HepG2 (cell line): ENCODE results near the gene PDXDC1. TPM values are rescaled to one million over a fixed set of nuclear protein-coding genes. Genes with fewer than 3 reads are reported as not detected.

Experiments
- CREB3 ChIP-seq: sonication (generic); formaldehyde crosslinking; IDR thresholded peaks from 2 replicates; pipeline ENCODE4 v1.5.0; 2020; ENCODE audit warnings: missing genetic modification reagents
- HNRNPUL1 ChIP-seq: fragments of 200-400 bp; formaldehyde crosslinking; IDR thresholded peaks from 2 replicates; pipeline ENCODE4 v1.6.1; 2017; ENCODE audit warnings: low read depth, mild to moderate bottlenecking, low read length, moderate library complexity
- KLF13 ChIP-seq: sonication (generic); formaldehyde crosslinking; IDR thresholded peaks from 2 replicates; pipeline ENCODE4 v1.4.0; 2020; ENCODE audit warnings: mild to moderate bottlenecking, missing genetic modification reagents
- LCORL ChIP-seq, 2 experiments: fragments of 450-650 bp in 1 of 2; sonication (generic) in 1 of 2; formaldehyde crosslinking in 1 of 2; IDR thresholded peaks; 2 replicates each; pipeline versions ENCODE4 v1.5.0 to v1.6.1; 2017 to 2020; ENCODE audit warnings: antibody characterized with exemption in 1 of 2, missing genetic modification reagents in 1 of 2
- MEF2D ChIP-seq: sonication (generic); formaldehyde crosslinking; IDR thresholded peaks from 2 replicates; pipeline ENCODE4 v1.5.1; 2020; ENCODE audit warnings: mild to moderate bottlenecking, missing genetic modification reagents
- MTA1 ChIP-seq: sonication (generic); formaldehyde crosslinking; IDR thresholded peaks from 2 replicates; pipeline ENCODE4 v1.4.0; 2020; ENCODE audit warnings: missing genetic modification reagents, mild to moderate bottlenecking, borderline replicate concordance
- NONO ChIP-seq, 2 experiments: fragments of 450-650 bp in 1 of 2; sonication (generic) in 1 of 2; formaldehyde crosslinking in 1 of 2; IDR thresholded peaks in 1 of 2; conservative IDR thresholded peaks in 1 of 2; 2 replicates each; pipeline versions ENCODE4 v1.6.1 to v1.8.0; 2017 to 2022; ENCODE audit warnings: mild to moderate bottlenecking in 1 of 2, missing genetic modification reagents in 1 of 2, moderate library complexity in 1 of 2
- SRSF9 ChIP-seq: fragments of 200-400 bp; formaldehyde crosslinking; IDR thresholded peaks from 2 replicates; pipeline ENCODE4 v1.6.1; 2018; ENCODE audit warnings: borderline replicate concordance, mild to moderate bottlenecking, low read depth, low read length; ENCODE audit not compliant: insufficient read depth, poor library complexity, severe bottlenecking
- ZBTB3 ChIP-seq: sonication (generic); formaldehyde crosslinking; IDR thresholded peaks from 2 replicates; pipeline ENCODE4 v1.4.0; 2020; ENCODE audit warnings: low read depth, mild to moderate bottlenecking, moderate library complexity, missing genetic modification reagents, borderline replicate concordance
- ZNF276 ChIP-seq: sonication (generic); formaldehyde crosslinking; IDR thresholded peaks from 2 replicates; pipeline ENCODE4 v1.4.0; 2020; ENCODE audit warnings: mild to moderate bottlenecking, low read depth, missing genetic modification reagents
- ZNF30 ChIP-seq: sonication (generic); formaldehyde crosslinking; IDR thresholded peaks from 2 replicates; pipeline ENCODE4 v1.5.0; 2020; ENCODE audit warnings: mild to moderate bottlenecking, missing genetic modification reagents
- ZNF614 ChIP-seq: IDR thresholded peaks from 2 replicates; pipeline ENCODE4 v1.6.1; 2018; ENCODE audit warnings: missing biosample characterization, missing genetic modification reagents, inconsistent platforms, borderline replicate concordance
- ZNF670 ChIP-seq: sonication (generic); formaldehyde crosslinking; IDR thresholded peaks from 2 replicates; pipeline ENCODE4 v1.8.0; 2022; ENCODE audit warnings: mild to moderate bottlenecking, missing genetic modification reagents, borderline replicate concordance
- ZNF703 ChIP-seq: sonication (generic); formaldehyde crosslinking; IDR thresholded peaks from 2 replicates; pipeline ENCODE4 v1.5.1; 2020; ENCODE audit warnings: missing genetic modification reagents, mild to moderate bottlenecking, moderate library complexity, borderline replicate concordance
- polyA plus RNA-seq, 8 experiments: library from polyadenylated mRNA; depleted of rRNA in 3 of 8; stranded (reverse) in 7 of 8; unstranded in 1 of 8; fragments of >200 nt; fragmentation: Illumina TruSeq in 4 of 8; extraction: Trizol in 4 of 8; gene quantifications; 2 replicates each; pipeline versions ENCODE4 v1.2.1 to v1.2.3, GENCODE V29; 2011 to 2016; ENCODE audit warnings: low read depth in 4 of 8, missing spikeins in 1 of 8, mixed read lengths in 1 of 8; ENCODE audit not compliant: insufficient read depth in 1 of 8
- total RNA-seq, 5 experiments: library from RNA; depleted of rRNA; stranded (reverse); fragments of >200 nt; fragmentation: Illumina TruSeq; extraction: Trizol; gene quantifications; 2 replicates each; pipeline ENCODE4 v1.2.3, GENCODE V29; 2016; ENCODE audit warnings: low read depth in 1 of 5
- TF ChIP-seq, protein P1 (sequence below): sonication (generic); formaldehyde crosslinking; conservative IDR thresholded peaks from 2 replicates; pipeline ENCODE4 v1.8.1; 2023; ENCODE audit warnings: missing genetic modification reagents
- TF ChIP-seq, protein P2 (sequence below): sonication (generic); formaldehyde crosslinking; IDR thresholded peaks from one replicate; pipeline ENCODE4 v1.5.1; 2020; ENCODE audit warnings: mild to moderate bottlenecking, missing genetic modification reagents; ENCODE audit errors: not compliant biosample characterization

PDXDC1 gene
- total and polyA plus RNA-seq, 2 of the 13 experiments (the other 11 are each of a cell fraction or from before 2014, with no cell fraction given): 133 to 169 TPM

- TF ChIP-seq ZBTB3 (CRISPR knock-in tag): no peak
- TF ChIP-seq LCORL (IDR thresholded peaks at IDR 0.05): no peak
- peak; percentile 29; the same call in 1 of the 2 replicates for TF ChIP-seq LCORL (CRISPR knock-in tag; IDR thresholded peaks at IDR 0.05)
- TF ChIP-seq CREB3 (CRISPR knock-in tag): no peak
- TF ChIP-seq, protein P1, sequence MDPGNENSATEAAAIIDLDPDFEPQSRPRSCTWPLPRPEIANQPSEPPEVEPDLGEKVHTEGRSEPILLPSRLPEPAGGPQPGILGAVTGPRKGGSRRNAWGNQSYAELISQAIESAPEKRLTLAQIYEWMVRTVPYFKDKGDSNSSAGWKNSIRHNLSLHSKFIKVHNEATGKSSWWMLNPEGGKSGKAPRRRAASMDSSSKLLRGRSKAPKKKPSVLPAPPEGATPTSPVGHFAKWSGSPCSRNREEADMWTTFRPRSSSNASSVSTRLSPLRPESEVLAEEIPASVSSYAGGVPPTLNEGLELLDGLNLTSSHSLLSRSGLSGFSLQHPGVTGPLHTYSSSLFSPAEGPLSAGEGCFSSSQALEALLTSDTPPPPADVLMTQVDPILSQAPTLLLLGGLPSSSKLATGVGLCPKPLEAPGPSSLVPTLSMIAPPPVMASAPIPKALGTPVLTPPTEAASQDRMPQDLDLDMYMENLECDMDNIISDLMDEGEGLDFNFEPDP (CRISPR knock-in tag): 0 out of 2 replicates have a peak, but pooled peaks have one; percentile 89
- TF ChIP-seq, protein P2, sequence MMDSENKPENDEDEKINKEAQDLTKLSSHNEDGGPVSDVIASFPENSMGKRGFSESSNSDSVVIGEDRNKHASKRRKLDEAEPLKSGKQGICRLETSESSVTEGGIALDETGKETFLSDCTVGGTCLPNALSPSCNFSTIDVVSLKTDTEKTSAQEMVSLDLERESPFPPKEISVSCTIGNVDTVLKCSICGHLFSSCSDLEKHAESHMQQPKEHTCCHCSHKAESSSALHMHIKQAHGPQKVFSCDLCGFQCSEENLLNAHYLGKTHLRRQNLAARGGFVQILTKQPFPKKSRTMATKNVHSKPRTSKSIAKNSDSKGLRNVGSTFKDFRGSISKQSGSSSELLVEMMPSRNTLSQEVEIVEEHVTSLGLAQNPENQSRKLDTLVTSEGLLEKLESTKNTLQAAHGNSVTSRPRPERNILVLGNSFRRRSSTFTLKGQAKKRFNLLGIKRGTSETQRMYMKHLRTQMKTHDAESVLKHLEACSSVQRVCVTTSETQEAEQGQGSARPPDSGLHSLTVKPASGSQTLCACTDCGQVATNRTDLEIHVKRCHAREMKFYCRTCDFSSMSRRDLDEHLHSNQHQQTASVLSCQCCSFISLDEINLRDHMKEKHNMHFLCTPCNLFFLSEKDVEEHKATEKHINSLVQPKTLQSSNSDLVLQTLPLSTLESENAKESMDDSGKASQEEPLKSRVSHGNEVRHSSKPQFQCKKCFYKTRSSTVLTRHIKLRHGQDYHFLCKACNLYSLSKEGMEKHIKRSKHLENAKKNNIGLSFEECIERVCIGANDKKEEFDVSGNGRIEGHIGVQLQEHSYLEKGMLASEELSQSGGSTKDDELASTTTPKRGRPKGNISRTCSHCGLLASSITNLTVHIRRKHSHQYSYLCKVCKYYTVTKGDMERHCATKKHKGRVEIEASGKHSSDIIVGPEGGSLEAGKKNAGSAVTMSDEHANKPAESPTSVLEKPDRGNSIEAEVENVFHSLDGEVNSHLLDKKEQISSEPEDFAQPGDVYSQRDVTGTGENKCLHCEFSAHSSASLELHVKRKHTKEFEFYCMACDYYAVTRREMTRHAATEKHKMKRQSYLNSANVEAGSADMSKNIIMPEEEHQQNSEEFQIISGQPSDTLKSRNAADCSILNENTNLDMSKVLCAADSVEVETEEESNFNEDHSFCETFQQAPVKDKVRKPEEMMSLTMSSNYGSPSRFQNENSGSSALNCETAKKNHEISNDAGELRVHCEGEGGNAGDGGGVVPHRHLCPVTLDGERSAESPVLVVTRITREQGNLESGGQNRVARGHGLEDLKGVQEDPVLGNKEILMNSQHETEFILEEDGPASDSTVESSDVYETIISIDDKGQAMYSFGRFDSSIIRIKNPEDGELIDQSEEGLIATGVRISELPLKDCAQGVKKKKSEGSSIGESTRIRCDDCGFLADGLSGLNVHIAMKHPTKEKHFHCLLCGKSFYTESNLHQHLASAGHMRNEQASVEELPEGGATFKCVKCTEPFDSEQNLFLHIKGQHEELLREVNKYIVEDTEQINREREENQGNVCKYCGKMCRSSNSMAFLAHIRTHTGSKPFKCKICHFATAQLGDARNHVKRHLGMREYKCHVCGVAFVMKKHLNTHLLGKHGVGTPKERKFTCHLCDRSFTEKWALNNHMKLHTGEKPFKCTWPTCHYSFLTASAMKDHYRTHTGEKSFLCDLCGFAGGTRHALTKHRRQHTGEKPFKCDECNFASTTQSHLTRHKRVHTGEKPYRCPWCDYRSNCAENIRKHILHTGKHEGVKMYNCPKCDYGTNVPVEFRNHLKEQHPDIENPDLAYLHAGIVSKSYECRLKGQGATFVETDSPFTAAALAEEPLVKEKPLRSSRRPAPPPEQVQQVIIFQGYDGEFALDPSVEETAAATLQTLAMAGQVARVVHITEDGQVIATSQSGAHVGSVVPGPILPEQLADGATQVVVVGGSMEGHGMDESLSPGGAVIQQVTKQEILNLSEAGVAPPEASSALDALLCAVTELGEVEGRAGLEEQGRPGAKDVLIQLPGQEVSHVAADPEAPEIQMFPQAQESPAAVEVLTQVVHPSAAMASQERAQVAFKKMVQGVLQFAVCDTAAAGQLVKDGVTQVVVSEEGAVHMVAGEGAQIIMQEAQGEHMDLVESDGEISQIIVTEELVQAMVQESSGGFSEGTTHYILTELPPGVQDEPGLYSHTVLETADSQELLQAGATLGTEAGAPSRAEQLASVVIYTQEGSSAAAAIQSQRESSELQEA (CRISPR knock-in tag): no peak
- TF ChIP-seq ZNF614 (CRISPR knock-in tag): no peak
- TF ChIP-seq HNRNPUL1: no peak
- no peak for TF ChIP-seq ZNF276 (CRISPR knock-in tag)
- TF ChIP-seq SRSF9: no peak
- no peak for TF ChIP-seq ZNF670 (CRISPR knock-in tag)
- TF ChIP-seq ZNF703 (CRISPR knock-in tag): no peak
- no peak for TF ChIP-seq ZNF30 (CRISPR knock-in tag)
- no peak for TF ChIP-seq MTA1 (CRISPR knock-in tag)
- TF ChIP-seq MEF2D: no peak
- TF ChIP-seq NONO (IDR thresholded peaks at IDR 0.05): no peak
- no peak for TF ChIP-seq NONO (CRISPR knock-in tag; conservative IDR thresholded peaks at IDR 0.05)
- no peak for TF ChIP-seq KLF13 (CRISPR knock-in tag)
Observed at GRCh38 chr16:15073101-15073500, 98.3 kb downstream of the PDXDC1 start (continued).
